Measurements from ENCODE around the gene CA9.

CA9 gene

GRCh38 chr9:35703906-35704672 lies 30.4 kb downstream of the CA9 start:
- no peak overlapping the region for H3K4me3 ChIP-seq (ENCODE audit: control insufficient read depth, low read depth, low read length)
- no peak for DNase-seq (ENCODE audit: low read depth)
- TF ChIP-seq CTCF (conservative IDR thresholded peaks at IDR 0.05; ENCODE audit: control insufficient read depth, insufficient read depth, low read depth, low read length), result no peak

GRCh38 chr9:35705372-35705771 lies 31.6 kb downstream of the CA9 start:
- no peak for DNase-seq (ENCODE audit: low read depth)
- TF ChIP-seq CTCF (conservative IDR thresholded peaks at IDR 0.05; ENCODE audit: control insufficient read depth, insufficient read depth, low read depth, low read length), result no peak
- no peak overlapping the region for H3K4me3 ChIP-seq (ENCODE audit: control insufficient read depth, low read depth, low read length)

GRCh38 chr9:35705836-35706430 lies 32.2 kb downstream of the CA9 start:
- no peak overlapping the region for H3K4me3 ChIP-seq (ENCODE audit: control insufficient read depth, low read depth, low read length)
- DNase-seq (ENCODE audit: low read depth), result no peak
- TF ChIP-seq CTCF (conservative IDR thresholded peaks at IDR 0.05; ENCODE audit: control insufficient read depth, insufficient read depth, low read depth, low read length), result no peak

GRCh38 chr9:35706951-35707350 lies 33.2 kb downstream of the CA9 start:
- H3K4me3 ChIP-seq (ENCODE audit: control insufficient read depth, low read depth, low read length), result no peak overlapping the region
- DNase-seq (ENCODE audit: low read depth), result no peak
- no peak for TF ChIP-seq CTCF (conservative IDR thresholded peaks at IDR 0.05; ENCODE audit: control insufficient read depth, insufficient read depth, low read depth, low read length)

- no peak for TF ChIP-seq CTCF (conservative IDR thresholded peaks at IDR 0.05; ENCODE audit: control insufficient read depth, insufficient read depth, low read depth, low read length)
- no peak for DNase-seq (ENCODE audit: low read depth)
- no peak overlapping the region for H3K4me3 ChIP-seq (ENCODE audit: control insufficient read depth, low read depth, low read length)
Measured at GRCh38 chr9:35708146-35708545, 34.4 kb downstream of the CA9 start.

- no peak for TF ChIP-seq CTCF (conservative IDR thresholded peaks at IDR 0.05; ENCODE audit: control insufficient read depth, insufficient read depth, low read depth, low read length)
Measured at GRCh38 chr9:35710818-35711500, 37.2 kb downstream of the CA9 start.

More at GRCh38 chr9:35710818-35711500, 37.2 kb downstream of the CA9 start:
- H3K4me3 ChIP-seq (ENCODE audit: control insufficient read depth, low read depth, low read length), result no peak overlapping the region
- DNase-seq (ENCODE audit: low read depth), result no peak
